NCI-H1417 (cell line): ENCODE results near the gene STK10.
"Not testable (repeated sequence)": the region's sequence is repeated elsewhere in the genome, so short reads cannot be mapped to it uniquely, and the experiment has no call there.

Experiments
- DNase-seq, 3 experiments: peaks; one replicate each; lab custom pipeline; 2025; lab: John Stamatoyannopoulos, UW

The STK10 gene

DNA sequence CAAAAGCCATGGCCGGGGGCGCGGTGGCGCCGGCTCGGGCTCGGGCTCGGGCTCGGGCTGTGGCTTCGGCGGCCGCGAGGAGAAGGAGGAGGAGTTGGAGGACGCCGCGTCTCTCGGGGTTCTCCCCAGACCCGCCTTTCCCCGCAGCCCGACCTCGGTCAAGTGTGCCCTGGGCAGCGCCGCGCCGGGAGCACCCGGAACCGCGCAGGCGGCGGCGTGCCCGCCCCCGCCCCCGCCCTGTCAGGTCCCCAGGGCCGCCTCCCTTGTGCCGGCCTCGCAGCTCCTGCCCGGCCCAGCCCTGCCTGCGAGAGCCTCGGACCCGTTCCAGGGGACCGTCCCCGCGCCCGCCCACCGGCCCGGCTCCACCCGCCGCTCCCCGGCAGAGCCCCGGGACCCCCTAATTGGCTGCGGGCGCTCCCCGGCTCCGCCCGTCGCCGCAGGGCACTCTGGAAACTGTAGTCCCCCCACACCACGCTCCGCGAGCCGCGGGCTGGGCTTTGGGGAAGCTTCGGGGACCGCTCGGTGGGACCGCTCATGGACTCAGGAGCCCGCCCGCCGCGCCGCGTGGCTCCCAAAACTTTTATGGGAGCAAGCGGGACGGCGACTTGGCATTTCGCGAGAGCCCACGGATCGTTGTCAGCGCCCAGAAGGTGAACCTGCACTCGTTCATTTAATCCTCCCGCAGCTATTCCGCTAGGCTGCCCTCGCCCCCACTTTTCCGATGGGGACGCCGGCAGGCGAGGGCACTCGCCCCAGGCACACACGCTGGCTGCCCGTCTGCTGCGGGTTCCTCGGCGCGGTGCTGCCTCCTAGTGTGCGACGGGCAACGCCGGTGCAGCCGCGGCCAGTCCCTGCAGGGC lies at the start of gene STK10:
Gene STK10, minus strand, starts transcription at position 192 of the 860 bp plus-strand sequence. Its CDS starts 182 bp downstream, at position 10.
- DNase-seq: peak; percentile 78 to 89 (median 88)

DNA sequence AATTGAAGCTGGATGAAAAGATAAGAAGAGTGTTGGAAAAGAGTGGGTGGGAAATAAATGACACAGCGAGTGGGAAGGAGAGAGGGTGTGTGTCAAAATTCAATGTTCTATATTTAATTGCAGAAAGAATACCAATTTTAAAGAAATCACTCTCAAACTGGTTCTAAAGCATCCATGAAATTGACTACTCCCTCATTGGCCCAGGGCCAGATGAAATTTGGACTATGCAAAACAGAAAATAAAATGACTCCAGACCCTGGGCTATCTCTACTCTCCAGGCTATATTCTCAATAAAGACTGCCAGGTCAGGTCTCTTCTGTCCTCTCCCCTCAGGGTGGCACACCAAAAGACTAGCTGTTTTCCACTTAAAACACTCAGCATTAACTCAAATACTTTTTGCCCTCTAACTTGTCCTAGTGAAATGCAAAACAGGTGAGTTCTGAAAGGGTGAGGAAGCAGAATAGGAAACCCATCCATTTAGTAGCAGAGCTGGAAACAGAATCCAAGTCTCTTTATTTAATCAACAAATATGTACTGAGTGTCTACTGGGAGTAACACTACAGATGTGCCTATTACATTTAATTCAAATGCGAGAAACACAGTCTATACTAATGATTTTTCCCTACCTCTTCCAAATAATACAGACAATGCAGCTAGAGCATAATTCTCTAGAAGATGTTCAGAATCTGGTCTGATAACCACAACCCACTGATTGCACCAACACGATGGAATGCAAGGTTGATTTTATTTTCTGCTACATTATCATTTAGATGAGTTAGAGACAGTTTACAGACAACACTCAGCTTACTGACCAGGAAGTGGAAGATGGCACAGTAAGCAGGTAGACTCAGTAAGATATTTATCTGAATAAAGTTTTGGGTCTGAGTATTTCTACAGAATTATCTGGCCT lies 48.1 kb upstream of the STK10 start:
- DNase-seq: no peak

DNA sequence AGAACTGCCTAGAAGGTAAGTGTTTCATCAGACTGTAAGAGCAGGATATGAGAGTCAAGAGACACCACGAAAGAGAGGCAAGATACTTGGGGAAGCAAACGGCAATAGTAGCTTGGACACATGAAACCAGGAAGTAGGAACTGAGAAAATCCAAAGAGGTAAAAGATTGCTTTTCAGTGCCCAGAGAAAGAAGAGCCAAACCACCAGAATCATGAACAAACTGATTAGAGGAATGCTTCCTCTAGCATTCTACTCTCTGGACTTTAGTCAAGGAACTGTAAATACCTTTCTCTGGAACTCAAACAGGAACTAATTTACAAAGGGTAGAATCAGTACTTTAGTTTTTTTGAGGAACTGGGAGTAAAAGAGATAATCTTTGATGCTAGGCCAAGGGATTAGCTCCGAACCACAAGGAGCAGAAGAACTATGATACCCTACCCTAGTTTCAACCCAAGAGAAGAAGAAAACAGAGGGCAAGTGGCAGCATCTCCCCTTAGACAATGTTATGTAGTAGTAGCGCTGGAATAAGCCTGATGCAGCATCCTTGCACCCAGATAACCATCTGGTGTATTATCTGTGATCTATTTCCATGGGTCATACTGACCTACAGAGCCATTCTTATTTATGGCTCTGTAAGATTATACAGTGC lies 47.2 kb upstream of the STK10 start:
- peak in 1 of 3 experiments; percentile 2 for DNase-seq

DNA sequence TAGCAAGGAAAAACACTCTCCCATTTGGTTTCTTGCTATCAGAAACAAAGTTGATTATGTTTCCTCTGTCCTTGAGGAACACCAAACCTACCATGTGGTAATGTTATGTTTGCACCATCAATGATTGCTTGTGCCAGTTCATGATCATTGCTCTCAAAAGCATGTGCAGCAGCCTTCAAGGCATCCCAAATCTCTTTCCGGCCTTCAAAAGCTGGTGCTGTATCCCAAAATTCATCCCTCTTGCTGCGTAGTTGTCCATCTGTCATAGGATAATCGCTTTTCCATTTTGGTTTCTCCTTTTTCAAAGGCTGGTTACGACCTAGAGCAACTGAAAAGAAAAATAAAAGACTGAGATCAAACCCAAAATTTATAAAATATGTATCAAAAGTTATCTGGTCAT lies 46.0 kb upstream of the STK10 start:
- DNase-seq: no peak

DNA sequence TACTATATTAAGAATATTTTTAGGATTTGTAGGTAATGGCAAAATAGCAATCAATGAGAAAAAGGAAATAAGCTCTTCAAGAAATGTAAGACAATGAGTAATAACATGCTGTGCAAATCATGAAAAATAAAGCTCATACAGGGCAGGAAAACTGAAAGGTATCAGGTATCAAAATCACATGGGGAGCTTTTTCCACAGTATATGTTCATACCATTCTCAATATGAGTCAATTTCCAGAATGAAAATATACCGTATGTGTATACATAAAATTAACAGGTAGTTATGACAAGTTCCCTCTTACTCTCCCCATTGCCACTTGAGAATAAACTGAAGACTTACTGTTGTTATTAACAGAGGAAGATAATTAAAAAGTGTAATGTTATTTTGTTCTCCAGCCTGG lies 41.9 kb upstream of the STK10 start:
- DNase-seq: no peak

DNA sequence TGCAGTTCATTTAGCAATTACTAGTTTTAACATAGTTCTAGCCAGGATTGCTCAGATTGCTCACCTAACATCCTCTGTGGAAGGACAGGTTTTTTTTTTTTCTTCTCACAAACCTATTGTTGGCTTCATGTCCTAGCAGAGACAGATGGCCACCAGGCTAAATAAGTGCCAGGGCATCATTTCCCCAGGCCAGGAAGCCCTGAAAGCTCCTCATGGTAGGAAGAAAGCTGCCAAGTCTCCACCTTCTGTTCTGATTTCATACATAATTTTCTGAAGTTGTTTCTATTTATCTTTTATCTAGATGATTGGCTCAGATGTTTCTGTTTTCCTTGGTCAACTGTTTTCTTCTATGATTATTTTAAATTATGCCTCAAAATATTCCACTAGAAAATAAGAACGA lies 37.0 kb upstream of the STK10 start:
- no peak for DNase-seq

DNA sequence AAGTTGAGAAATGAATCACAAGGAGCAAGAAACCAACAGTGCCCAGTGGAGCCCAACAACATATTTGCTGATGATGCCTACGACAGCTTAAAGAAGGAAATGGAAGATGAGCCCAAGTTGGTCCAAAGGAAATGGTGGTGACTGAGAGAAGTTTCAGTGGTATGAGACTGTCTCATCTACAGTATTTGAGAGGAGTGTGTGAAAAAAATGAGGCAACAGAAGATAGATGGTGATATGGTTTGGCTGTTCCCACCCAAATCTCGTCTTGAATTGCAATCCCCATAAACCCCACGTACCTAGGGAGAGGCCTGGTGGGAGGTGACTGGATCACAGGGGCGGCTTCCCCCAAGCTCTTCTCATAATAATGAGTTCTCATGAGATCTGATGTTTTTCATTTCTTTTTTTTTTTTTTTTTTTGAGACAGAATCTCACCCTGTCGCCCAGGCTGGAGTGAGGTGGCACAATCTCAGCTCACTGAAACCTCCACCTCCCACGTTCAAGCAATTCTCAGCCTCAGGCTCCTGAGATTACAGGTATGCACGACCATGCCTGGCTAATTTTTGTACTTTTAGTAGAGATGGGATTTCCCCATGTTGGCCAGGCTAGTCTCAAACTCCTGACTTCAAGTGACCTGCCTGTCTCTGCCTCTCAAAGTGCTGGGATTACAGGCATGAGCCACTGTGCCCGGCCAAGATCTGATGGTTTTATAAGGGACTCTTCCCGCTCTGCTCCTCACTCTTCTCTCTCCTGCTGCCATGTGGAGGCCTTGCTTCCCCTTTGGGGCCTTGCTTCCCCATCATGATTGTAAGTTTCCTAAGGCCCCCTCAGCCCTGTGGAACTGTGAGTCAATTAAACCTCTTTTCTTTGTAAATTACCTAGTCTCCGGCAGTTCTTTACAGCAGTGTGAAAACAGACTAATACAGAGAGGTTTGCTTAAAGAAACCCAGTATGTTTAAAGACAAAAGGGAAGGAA lies 36.2 kb upstream of the STK10 start:
- DNase-seq: no peak

DNA sequence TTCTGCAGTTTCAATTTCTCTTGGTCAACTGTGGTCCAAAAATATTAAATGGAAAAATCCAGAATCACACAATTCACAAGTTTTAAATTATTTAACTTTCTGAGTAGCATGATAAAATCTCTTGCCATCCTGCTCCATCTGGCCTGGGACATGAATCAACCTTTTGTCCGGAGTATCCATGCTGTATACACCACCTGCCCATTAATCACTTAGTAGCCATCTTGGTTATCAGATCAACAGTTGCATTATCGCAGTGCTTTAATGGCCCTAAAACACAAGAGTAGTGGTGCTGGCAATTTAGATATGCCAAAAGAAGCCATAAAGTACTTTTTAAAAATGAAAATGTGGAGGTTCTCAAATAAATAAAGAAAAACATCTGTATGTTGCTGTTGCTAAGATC lies 31.3 kb upstream of the STK10 start:
- no peak for DNase-seq

DNA sequence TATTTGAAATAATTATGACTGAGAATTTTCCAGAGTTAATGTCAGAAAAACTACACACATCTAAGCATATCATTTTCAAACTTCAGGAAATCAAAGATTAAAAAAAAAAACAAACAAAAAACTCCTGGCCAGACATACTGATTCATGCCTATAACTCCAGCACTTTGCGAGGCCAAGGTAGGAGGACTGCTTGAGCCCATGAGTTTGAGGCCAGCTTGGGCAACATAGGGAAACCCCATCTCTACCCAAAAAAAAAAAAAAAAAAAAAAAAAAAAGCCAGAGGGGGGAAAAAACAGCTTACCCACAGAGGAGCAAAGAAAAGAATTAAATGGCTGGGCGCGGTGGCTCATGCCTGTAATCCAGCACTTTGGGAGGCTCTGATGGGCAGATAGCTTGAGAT lies 28.3 kb upstream of the STK10 start:
- no peak for DNase-seq

DNA sequence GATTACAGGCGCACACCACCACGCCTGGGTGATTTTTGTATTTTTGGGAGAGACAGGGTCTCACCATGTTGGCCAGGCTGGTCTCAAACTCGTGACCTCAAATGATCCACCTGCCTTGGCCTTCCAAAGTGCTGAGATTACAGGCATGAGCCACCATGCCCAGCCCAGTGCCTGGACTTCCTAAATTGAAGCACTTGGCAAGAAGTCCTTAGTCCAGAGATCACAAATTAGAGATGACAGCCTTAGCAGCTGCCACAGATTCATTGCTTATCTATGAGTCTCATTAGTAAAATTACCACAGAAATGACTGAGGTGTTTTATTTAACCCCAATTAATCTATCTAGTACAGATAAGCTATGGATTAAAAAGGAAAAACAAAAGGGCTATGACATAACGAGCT lies 25.1 kb upstream of the STK10 start:
- DNase-seq: no peak

DNA sequence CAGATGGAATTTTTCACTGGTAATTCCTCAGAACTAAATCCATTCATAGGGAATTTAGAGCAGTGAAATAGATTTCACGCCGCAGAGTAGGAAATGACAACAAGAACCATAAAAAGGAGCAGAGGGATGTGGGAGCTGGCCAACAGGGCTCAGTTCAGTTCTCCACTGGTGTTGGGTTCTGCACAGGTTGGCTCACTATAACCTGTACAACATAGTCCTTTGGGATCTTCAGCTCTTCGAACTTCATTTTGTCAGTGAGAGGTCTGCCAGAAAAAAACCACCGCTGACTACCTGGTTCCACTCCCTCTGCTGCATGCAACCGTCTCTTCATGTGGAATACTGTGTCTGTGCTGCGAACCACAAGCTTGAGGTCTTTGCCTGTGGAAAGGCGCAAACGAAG lies 23.7 kb upstream of the STK10 start:
- DNase-seq: no peak

DNA sequence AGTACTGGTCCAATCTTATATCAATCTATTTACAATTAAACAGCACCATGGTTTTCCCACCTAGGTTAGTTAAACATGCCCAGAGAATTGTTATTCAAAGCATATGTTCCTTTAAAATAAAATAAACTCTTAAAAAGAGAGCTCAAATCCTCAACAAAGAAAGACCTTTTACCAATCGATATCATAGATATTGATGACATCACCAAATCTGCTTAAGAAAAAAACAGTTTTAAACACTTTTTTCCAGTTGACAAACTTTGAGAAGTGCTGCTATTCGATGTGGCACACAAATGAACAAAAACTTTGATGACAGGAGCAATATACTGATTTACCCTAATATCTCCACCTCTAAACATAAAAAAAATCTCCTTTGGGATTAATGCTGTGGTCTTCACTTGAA lies 21.7 kb upstream of the STK10 start:
- no peak for DNase-seq

DNA sequence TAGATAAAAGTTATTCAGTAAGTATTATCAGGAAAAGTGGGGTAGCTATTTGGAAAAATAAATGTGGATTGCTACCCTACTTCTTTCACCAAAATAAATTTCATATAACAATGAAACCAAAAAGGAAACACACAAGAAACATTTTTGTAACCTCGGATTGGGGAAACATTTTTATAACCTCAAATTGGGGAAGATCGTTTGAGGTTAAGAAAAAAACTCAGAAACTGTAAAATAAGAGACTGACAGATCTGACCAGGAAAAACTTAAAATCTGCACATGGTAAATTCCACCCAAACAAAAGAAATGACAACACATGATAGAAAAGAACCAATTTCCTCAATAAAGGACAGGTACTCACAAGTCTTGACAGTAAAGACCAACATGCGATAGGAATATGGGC lies 19.5 kb upstream of the STK10 start:
- DNase-seq: no peak

DNA sequence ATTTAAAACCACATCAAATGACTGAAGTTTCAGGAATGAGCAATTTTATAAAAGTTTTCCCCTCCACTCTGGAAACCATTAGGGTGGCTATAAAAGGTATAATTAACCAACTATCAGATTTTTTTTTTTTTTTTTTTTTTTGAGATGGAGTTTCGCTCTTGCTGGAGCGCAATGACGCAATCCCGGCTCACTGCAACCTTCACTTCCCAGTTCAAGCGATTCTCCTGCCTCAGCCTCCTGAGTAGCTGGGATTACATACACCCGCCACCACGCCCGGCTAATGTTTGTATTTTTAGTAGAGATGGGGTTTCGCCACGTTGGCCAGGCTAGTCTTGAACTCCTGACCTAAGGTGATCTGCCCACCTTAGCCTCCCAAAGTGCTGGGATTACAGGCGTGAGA lies 18.0 kb upstream of the STK10 start:
- DNase-seq: not testable (repeated sequence)

DNA sequence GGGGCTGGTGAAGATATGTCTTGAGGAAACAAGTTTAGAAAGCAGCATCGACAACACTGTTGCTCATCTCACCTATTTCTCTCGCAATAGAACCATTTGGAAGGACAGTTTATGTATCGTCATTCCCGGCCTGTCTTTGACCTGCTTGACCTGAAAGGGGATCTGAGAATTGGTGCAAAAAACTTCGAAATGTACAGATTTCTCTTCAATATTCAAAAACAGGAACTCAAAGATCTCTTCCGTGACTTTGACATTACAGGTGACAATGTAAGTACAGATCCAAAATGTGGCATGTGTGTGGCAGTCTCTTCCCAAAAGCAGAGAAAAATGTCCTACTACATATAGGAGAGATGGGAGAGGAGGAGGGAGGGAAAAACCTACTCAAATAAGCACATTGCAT lies 12.5 kb upstream of the STK10 start:
- no peak for DNase-seq

DNA sequence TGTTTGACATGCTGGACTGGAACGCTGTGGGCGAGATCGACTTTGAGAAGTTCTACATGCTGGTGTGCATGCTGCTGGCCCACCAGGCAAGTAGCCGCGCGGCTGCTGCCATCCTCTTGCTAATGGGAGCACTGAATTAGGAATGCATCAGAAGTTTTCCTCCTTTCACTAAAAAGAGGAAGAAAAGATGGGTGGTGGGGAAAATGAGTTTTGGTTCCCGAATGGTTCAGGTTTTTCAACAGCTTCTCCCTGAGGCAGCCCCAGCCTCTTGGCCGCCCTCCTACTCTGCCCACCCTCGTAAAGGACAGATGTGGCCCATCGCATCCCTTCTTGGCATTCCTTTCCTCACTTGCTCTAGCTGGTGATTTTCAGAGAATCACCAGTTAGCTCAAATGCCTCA lies 11.4 kb upstream of the STK10 start:
- no peak for DNase-seq

DNA sequence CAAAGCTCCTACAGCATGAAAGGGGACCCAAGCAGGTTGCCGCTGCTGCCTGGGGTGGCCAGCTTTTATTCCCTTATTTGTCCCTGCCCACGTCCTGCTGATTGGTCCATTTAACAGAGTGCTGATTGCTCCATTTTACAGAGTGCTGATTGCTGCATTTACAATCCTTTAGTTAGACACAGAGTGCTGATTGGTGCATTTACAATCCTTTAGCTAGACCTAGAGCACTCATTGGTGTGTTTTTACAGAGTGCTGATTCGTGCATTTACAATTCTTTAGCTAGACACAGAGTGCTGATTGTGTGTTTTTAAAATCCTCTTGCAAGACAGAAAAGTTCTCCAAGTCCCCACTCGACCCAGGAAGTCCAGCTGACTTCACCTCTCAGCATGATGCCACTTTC lies 9.8 kb upstream of the STK10 start:
- not testable (repeated sequence) for DNase-seq

DNA sequence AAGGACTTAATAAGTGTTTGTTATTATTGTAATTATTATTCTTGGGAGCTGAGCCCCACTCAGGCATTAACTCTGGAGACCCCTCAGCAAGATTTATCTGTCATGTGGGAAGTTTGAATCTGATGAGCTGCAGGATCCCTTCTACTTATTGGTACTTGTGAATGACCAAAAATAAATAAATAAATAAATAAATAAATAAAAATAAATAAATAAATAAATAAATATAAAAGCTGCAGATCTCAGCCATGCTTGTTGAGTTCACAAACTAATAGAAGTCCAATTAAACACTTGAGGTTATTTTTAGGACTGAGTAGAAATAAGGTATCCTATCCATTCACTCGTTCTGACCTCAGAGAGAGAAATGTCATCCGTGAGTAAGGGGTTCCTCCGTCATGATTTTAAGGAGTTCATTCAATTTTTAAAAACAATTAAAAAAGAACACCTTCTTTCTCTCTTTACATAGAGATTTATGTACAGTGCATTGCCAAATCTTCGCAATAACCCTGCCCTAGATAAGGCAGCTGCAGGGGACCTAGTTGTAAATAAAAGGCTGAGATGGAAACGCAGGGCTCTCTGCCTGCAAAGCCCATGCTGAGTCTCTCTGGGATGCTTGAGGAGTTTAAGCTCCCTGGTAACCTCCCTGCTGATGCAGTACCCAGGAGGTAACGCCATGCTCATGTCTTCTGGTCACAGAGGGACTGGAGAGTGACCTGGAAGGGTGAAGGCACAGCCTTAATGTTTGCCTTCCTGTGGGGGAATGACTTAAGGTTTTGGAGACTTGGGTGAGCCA lies 7.2 kb upstream of the STK10 start:
- peak in 1 of 3 experiments; percentile 16 for DNase-seq

DNA sequence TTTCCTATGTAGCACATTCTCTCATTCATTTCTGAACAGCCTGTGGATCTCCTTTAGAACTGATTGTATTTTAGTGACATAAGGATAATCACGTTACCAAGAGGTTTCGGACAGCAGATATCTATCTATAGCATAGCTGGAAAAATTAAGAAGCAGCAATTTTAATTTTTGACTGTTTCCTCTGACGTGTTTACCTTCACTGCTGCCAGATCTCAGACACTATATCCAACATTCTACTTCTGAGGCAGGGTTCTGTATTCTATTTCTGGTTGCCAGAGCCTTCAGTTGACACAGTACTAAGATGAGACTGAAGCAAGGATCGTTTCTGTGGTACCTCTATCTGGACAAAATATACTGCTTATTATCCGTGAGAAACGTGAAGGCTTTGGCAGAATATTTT lies 5.8 kb upstream of the STK10 start, which contains the start of gene EFCAB9:
Gene EFCAB9, plus strand, starts transcription at position 301 of the 400 bp plus-strand sequence. Its CDS starts 1 bp downstream, at position 302.
- no peak for DNase-seq

DNA sequence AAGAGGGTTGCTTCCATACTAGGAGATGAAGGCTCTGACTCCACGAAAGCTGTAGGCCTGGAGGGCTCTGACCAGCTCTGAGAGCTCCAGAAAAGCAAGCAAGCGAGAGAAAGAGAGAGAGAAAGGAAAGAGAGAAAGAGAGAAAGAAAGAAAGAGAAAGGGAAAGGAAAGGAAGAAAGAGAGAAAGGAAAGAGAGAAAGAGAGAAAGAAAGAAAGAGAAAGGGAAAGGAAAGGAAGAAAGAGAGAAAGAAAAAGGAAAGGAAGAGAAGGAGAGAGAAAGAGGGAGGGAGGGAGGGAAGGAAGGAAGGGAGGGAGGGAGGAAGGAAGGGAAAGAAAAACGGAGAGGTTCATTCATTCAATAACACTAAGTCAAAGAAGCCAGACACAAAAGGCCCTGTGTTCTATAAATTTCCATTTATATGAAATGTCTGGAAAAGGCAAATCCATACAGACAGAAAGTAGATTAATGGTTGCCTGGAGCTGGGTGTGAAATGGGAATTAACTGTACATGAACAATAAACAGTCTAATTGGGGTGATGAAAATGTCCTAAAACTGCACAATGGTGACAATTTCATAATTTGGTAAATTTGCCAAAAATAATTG lies 1.8 kb upstream of the STK10 start:
- DNase-seq: no peak
